Measurements from ENCODE around the gene S100A9. TPM values are rescaled to one million over a fixed set of nuclear protein-coding genes. Genes with fewer than 3 reads are reported as not detected.
"Not testable (repeated sequence)": the region's sequence is repeated elsewhere in the genome, so short reads cannot be mapped to it uniquely, and the experiment has no call there.

S100A9 gene
- total RNA-seq, 5 donors from 2014 or later (not counting 1 experiment from before 2014, with no cell fraction given): 0.98 to 11.5 (median 2.5) TPM; not detected in 1

- H3K36me3 ChIP-seq (ENCODE audit: control insufficient read depth in 2 of 2, extremely low read depth in 1 of 2, insufficient read depth in 1 of 2, low read length in 1 of 2); POLR2A ChIA-PET; H3K27ac ChIP-seq (ENCODE audit: low read length); H3K4me3 Mint-ChIP-seq; CTCF ChIA-PET; H3K9me3 ChIP-seq; H3K4me1 Mint-ChIP-seq; ATAC-seq (replicated peaks in 1 of 4); H3K9me3 Mint-ChIP-seq; DNase-seq; H3K4me3 ChIP-seq (ENCODE audit: control insufficient read depth in 1 of 2, extremely low read depth in 1 of 2, low read length in 1 of 2); H3K27ac Mint-ChIP-seq; H3K36me3 Mint-ChIP-seq; H3K4me1 ChIP-seq (ENCODE audit: control insufficient read depth in 1 of 2, extremely low read depth in 1 of 2, insufficient read depth in 2 of 2, low read length in 2 of 2): not testable (repeated sequence)
- H3K27me3 Mint-ChIP-seq: peaks cover 14 to 23% of the 10 kb centered on the region in 2 donors
- peaks cover 0 to 13% of the 10 kb centered on the region in 2 experiments for H3K27me3 ChIP-seq (replicated peaks in 1 of 2; ENCODE audit: control insufficient read depth in 2 of 2, extremely low read depth in 1 of 2, insufficient read depth in 2 of 2, low read length in 1 of 2)
These were observed 43.3 kb upstream of the S100A9 start for GRCh38 chr1:153314388-153314787.

DNA sequence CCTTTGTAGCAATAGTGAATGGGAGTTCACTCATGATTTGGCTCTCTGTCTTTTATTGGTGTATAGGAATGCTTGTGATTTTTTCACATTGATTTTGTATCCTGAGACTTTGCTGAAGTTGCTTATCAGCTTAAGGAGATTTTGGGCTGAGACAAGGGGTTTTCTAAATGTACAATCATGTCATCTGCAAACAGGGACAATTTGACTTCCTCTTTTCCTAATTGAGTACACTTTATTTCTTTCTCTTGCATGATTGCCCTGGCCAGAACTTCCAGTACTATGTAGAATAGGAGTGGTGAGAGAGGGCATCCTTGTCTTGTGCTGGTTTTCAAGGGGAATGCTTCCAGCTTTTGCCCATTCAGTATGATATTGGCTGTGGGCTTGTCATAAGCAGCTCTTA, 41.6 kb upstream of the S100A9 start:
- H3K27me3 ChIP-seq (replicated peaks in 1 of 2; ENCODE audit: control insufficient read depth in 2 of 2, extremely low read depth in 1 of 2, insufficient read depth in 2 of 2, low read length in 1 of 2): peaks cover 0 to 25% of the 10 kb centered on the region in 2 experiments
- CTCF ChIA-PET; H3K4me3 Mint-ChIP-seq; H3K9me3 ChIP-seq; H3K27ac ChIP-seq (ENCODE audit: low read length); H3K27ac Mint-ChIP-seq; H3K4me1 Mint-ChIP-seq; H3K4me3 ChIP-seq (ENCODE audit: control insufficient read depth in 1 of 2, extremely low read depth in 1 of 2, low read length in 1 of 2); DNase-seq; H3K4me1 ChIP-seq (ENCODE audit: control insufficient read depth in 1 of 2, extremely low read depth in 1 of 2, insufficient read depth in 2 of 2, low read length in 2 of 2); H3K36me3 Mint-ChIP-seq; H3K36me3 ChIP-seq (ENCODE audit: control insufficient read depth in 2 of 2, extremely low read depth in 1 of 2, insufficient read depth in 1 of 2, low read length in 1 of 2); H3K9me3 Mint-ChIP-seq; ATAC-seq (replicated peaks in 1 of 4); POLR2A ChIA-PET: not testable (repeated sequence)
- peaks cover 14 to 36% of the 10 kb centered on the region in 2 donors for H3K27me3 Mint-ChIP-seq

- DNase-seq; H3K4me1 Mint-ChIP-seq; H3K36me3 ChIP-seq (ENCODE audit: control insufficient read depth in 2 of 2, extremely low read depth in 1 of 2, insufficient read depth in 1 of 2, low read length in 1 of 2); H3K36me3 Mint-ChIP-seq; ATAC-seq (replicated peaks in 1 of 4); H3K4me3 Mint-ChIP-seq; CTCF ChIA-PET; H3K27ac ChIP-seq (ENCODE audit: low read length); H3K4me3 ChIP-seq (ENCODE audit: control insufficient read depth in 1 of 2, extremely low read depth in 1 of 2, low read length in 1 of 2); H3K4me1 ChIP-seq (ENCODE audit: control insufficient read depth in 1 of 2, extremely low read depth in 1 of 2, insufficient read depth in 2 of 2, low read length in 2 of 2); H3K27ac Mint-ChIP-seq; H3K9me3 ChIP-seq; POLR2A ChIA-PET: not testable (repeated sequence)
- H3K9me3 Mint-ChIP-seq: peaks cover 14 to 20% (median 15%) of the 10 kb centered on the region in 3 donors
- 92% methylated on average over 6 of the region's 7 CpGs for WGBS (ENCODE audit: insufficient coverage)
- peaks cover 14 to 39% of the 10 kb centered on the region in 2 donors for H3K27me3 Mint-ChIP-seq
- H3K27me3 ChIP-seq (replicated peaks in 1 of 2; ENCODE audit: control insufficient read depth in 2 of 2, extremely low read depth in 1 of 2, insufficient read depth in 2 of 2, low read length in 1 of 2): peaks cover 0 to 19% of the 10 kb centered on the region in 2 experiments
These were observed 39.5 kb upstream of the S100A9 start for GRCh38 chr1:153318145-153318544.

DNA sequence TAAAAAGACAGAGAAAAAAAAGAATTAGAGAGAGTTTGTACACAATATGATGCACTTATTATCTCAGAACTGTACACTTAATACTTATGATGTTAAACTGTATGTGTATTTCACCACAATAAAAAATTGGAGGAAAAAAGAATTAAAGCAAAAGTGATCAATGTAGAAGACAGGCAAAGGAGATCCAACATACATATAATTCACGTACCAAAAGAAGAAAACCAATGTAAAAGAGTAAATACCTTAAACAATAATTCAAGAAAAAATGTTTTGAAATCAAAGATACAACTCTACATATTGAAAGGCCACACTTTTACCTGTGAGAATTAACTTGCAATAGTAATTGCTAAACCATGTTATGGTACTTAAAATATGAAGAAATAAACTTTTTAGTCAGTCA, 35.1 kb upstream of the S100A9 start:
- no peaks in the 10 kb centered on the region for H3K4me1 Mint-ChIP-seq
- CTCF ChIA-PET: no interaction called here
- DNase-seq (no peak), ATAC-seq (replicated peaks in 1 of 4) (no peak)
- H3K4me1 ChIP-seq (ENCODE audit: control insufficient read depth in 1 of 2, extremely low read depth in 1 of 2, insufficient read depth in 2 of 2, low read length in 2 of 2): no peaks in the 10 kb centered on the region
- no peak overlapping the region for H3K4me3 ChIP-seq (ENCODE audit: control insufficient read depth in 1 of 2, extremely low read depth in 1 of 2, low read length in 1 of 2)
- H3K4me3 Mint-ChIP-seq: no peak overlapping the region
- no peaks in the 10 kb centered on the region for H3K36me3 ChIP-seq (ENCODE audit: control insufficient read depth in 2 of 2, extremely low read depth in 1 of 2, insufficient read depth in 1 of 2, low read length in 1 of 2)
- peaks cover 15 to 31% (median 26%) of the 10 kb centered on the region in 3 donors for H3K9me3 Mint-ChIP-seq
- H3K27ac Mint-ChIP-seq: no peak overlapping the region
- no peak overlapping the region for H3K27ac ChIP-seq (ENCODE audit: low read length)
- H3K27me3 ChIP-seq (replicated peaks in 1 of 2; ENCODE audit: control insufficient read depth in 2 of 2, extremely low read depth in 1 of 2, insufficient read depth in 2 of 2, low read length in 1 of 2): peaks cover 0 to 22% of the 10 kb centered on the region in 2 experiments
- H3K36me3 Mint-ChIP-seq: peaks cover 5% of the 10 kb centered on the region
- POLR2A ChIA-PET: no interaction called here
- no CpG with 5 or more reads among the region's 1 CpG for WGBS (ENCODE audit: insufficient coverage)
- peaks cover 9 to 34% of the 10 kb centered on the region in 2 donors for H3K27me3 Mint-ChIP-seq
- H3K9me3 ChIP-seq: no peaks in the 10 kb centered on the region

DNA sequence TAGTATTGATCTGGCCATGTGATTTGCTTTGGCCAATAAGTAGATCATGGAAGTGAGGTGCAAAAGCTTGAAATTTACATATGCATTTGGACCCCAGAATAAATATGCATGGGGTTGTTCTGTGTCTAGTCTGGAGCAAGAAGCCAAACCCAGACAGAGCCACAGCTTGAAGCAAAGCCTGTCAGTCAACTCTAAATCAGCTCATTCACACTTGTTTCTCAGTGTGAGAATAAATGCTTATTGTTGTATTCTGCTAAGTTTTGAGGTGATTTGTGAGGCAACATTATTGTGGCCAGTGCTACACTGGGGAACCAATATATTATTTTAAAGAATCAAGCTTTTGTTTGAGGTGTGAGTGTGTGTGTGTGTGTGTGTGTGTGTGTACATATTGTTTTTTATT, 32.7 kb upstream of the S100A9 start:
- Mint-ChIP-seq H3K27me3 (peaks cover 2 to 23% of the 10 kb centered on the region in 2 donors), H3K9me3 (peaks cover 12 to 50% (median 36%) of the 10 kb centered on the region in 3 donors), H3K27ac (no peak overlapping the region), H3K4me3 (no peak overlapping the region), H3K4me1 (no peaks in the 10 kb centered on the region), H3K36me3 (peaks cover 5% of the 10 kb centered on the region)
- ChIA-PET POLR2A (no interaction called here), CTCF (no interaction called here)
- Histone ChIP-seq H3K27me3 (replicated peaks in 1 of 2; ENCODE audit: control insufficient read depth in 2 of 2, extremely low read depth in 1 of 2, insufficient read depth in 2 of 2, low read length in 1 of 2) (peaks cover 0 to 18% of the 10 kb centered on the region in 2 experiments), H3K36me3 (ENCODE audit: control insufficient read depth in 2 of 2, extremely low read depth in 1 of 2, insufficient read depth in 1 of 2, low read length in 1 of 2) (no peaks in the 10 kb centered on the region), H3K27ac (ENCODE audit: low read length) (no peak overlapping the region), H3K4me3 (ENCODE audit: control insufficient read depth in 1 of 2, extremely low read depth in 1 of 2, low read length in 1 of 2) (no peak overlapping the region), H3K4me1 (ENCODE audit: control insufficient read depth in 1 of 2, extremely low read depth in 1 of 2, insufficient read depth in 2 of 2, low read length in 2 of 2) (no peaks in the 10 kb centered on the region), H3K9me3 (no peaks in the 10 kb centered on the region)
- DNase-seq: no peak
- no peak for ATAC-seq (replicated peaks in 1 of 4)

GRCh38 chr1:153333902-153334301, 23.8 kb upstream of the S100A9 start:
- peaks cover 5 to 9% (median 8%) of the 10 kb centered on the region in 3 donors for H3K4me1 Mint-ChIP-seq
- no peak overlapping the region for H3K27ac ChIP-seq (ENCODE audit: low read length)
- H3K9me3 ChIP-seq: no peaks in the 10 kb centered on the region
- peaks cover 10 to 20% of the 10 kb centered on the region in 2 donors for H3K27me3 Mint-ChIP-seq
- WGBS (ENCODE audit: insufficient coverage): no CpG with 5 or more reads among the region's 1 CpG
- H3K36me3 ChIP-seq (ENCODE audit: control insufficient read depth in 2 of 2, extremely low read depth in 1 of 2, insufficient read depth in 1 of 2, low read length in 1 of 2): no peaks in the 10 kb centered on the region
- H3K27me3 ChIP-seq (replicated peaks in 1 of 2; ENCODE audit: control insufficient read depth in 2 of 2, extremely low read depth in 1 of 2, insufficient read depth in 2 of 2, low read length in 1 of 2): peaks cover 0 to 7% of the 10 kb centered on the region in 2 experiments
- peaks cover 5% of the 10 kb centered on the region for H3K36me3 Mint-ChIP-seq
- ChIA-PET CTCF (interaction anchor here in 1 of 2 donors (0.6 kb wide), 1 partner anchor 24 kb away, joined by 3 read pairs; the partner anchor contains the start of gene S100A9), POLR2A (no interaction called here)
- no peak overlapping the region for H3K4me3 ChIP-seq (ENCODE audit: control insufficient read depth in 1 of 2, extremely low read depth in 1 of 2, low read length in 1 of 2)
- H3K9me3 Mint-ChIP-seq: peaks cover 6 to 22% (median 9%) of the 10 kb centered on the region in 3 donors
- H3K4me3 Mint-ChIP-seq: no peak overlapping the region
- DNase-seq (no peak), ATAC-seq (replicated peaks in 1 of 4) (no peak)
- H3K27ac Mint-ChIP-seq: no peak overlapping the region
- H3K4me1 ChIP-seq (ENCODE audit: control insufficient read depth in 1 of 2, extremely low read depth in 1 of 2, insufficient read depth in 2 of 2, low read length in 2 of 2): no peaks in the 10 kb centered on the region

DNA sequence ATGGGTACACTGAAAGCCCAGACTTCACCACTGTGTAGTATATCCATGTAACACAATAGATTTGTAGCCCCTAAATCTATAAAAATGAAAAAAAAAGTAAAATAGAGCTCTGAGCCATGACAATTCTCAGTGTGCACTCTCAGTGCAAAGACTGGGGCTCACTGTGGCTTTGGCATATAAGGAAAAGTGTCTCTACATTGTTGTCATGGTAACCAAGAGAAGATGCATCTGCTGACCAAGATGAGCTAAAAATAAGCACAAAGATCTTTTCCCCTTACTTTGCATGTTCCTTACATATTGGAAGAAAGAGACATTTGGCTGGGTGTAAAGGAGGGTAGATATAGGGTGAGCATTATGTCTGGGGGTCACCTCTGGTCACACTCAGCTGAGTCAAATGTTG, 21.0 kb upstream of the S100A9 start:
- H3K27me3 Mint-ChIP-seq: peaks cover 3 to 13% of the 10 kb centered on the region in 2 donors
- DNase-seq (no peak), ATAC-seq (replicated peaks in 1 of 4) (no peak)
- H3K4me1 Mint-ChIP-seq: peaks cover 25 to 29% (median 25%) of the 10 kb centered on the region in 3 donors
- ChIA-PET CTCF (interaction anchor here in 1 of 2 donors (1.2 kb wide), 1 partner anchor 61 kb away, joined by 3 read pairs; no protein-coding TSS in a partner anchor), POLR2A (interaction anchor here in 1 of 2 donors (0.6 kb wide), 1 partner anchor 709 kb away, joined by 3 read pairs; no protein-coding TSS in a partner anchor)
- no peaks in the 10 kb centered on the region for H3K36me3 Mint-ChIP-seq
- H3K27ac ChIP-seq (ENCODE audit: low read length): no peak overlapping the region
- H3K36me3 ChIP-seq (ENCODE audit: control insufficient read depth in 2 of 2, extremely low read depth in 1 of 2, insufficient read depth in 1 of 2, low read length in 1 of 2): no peaks in the 10 kb centered on the region
- no peak overlapping the region for H3K27ac Mint-ChIP-seq
- H3K9me3 ChIP-seq: no peaks in the 10 kb centered on the region
- H3K9me3 Mint-ChIP-seq: peaks cover 2 to 7% (median 6%) of the 10 kb centered on the region in 3 donors
- no peak overlapping the region for H3K4me3 Mint-ChIP-seq
- no peak overlapping the region for H3K4me3 ChIP-seq (ENCODE audit: control insufficient read depth in 1 of 2, extremely low read depth in 1 of 2, low read length in 1 of 2)
- H3K4me1 ChIP-seq (ENCODE audit: control insufficient read depth in 1 of 2, extremely low read depth in 1 of 2, insufficient read depth in 2 of 2, low read length in 2 of 2): peaks cover 9 to 12% of the 10 kb centered on the region in 2 experiments
- peaks cover 0 to 8% of the 10 kb centered on the region in 2 experiments for H3K27me3 ChIP-seq (replicated peaks in 1 of 2; ENCODE audit: control insufficient read depth in 2 of 2, extremely low read depth in 1 of 2, insufficient read depth in 2 of 2, low read length in 1 of 2)

All from T-cell (primary cell).